NCI-H526 (cell line): ENCODE measurements around the gene NUP50.

Experiments
- DNase-seq, 2 experiments: peaks; one replicate each; lab custom pipeline; 2025; lab: John Stamatoyannopoulos, UW

NUP50 gene

GRCh38 chr22:45163451-45164269 is at the start of gene NUP50:
Gene NUP50 (plus strand): TSS chr22:45163925. CDS start chr22:45168178, 4,253 bp downstream.
- DNase-seq = peak; percentile 72 to 95

GRCh38 chr22:45120440-45120839 is 43.3 kb upstream of the NUP50 start:
- no peak for DNase-seq

GRCh38 chr22:45120931-45121330 is 42.8 kb upstream of the NUP50 start:
- no peak for DNase-seq

- DNase-seq = no peak
Observed at GRCh38 chr22:45124176-45124847, 39.4 kb upstream of the NUP50 start.

GRCh38 chr22:45125188-45125587 is 38.5 kb upstream of the NUP50 start:
- DNase-seq = no peak

GRCh38 chr22:45127866-45128265 is 35.9 kb upstream of the NUP50 start:
- no peak for DNase-seq

GRCh38 chr22:45129703-45130524 is 33.8 kb upstream of the NUP50 start:
- DNase-seq = no peak

- DNase-seq = no peak
Observed at GRCh38 chr22:45130891-45131290, 32.8 kb upstream of the NUP50 start.

- no peak for DNase-seq
Observed at GRCh38 chr22:45131749-45132148, 32.0 kb upstream of the NUP50 start.

- no peak for DNase-seq
Observed at GRCh38 chr22:45134313-45134712, 29.4 kb upstream of the NUP50 start.

GRCh38 chr22:45136594-45136993 is 27.1 kb upstream of the NUP50 start:
- no peak for DNase-seq

- DNase-seq = no peak
Observed at GRCh38 chr22:45139693-45140092, 24.0 kb upstream of the NUP50 start.

- DNase-seq = no peak
Observed at GRCh38 chr22:45142376-45142775, 21.3 kb upstream of the NUP50 start.

GRCh38 chr22:45144916-45145315 is 18.8 kb upstream of the NUP50 start:
- DNase-seq = no peak

GRCh38 chr22:45149671-45150070 is 14.1 kb upstream of the NUP50 start:
- no peak for DNase-seq

GRCh38 chr22:45150139-45150538 is 13.6 kb upstream of the NUP50 start:
- no peak for DNase-seq

GRCh38 chr22:45151503-45151902 is 12.2 kb upstream of the NUP50 start:
- no peak for DNase-seq

- no peak for DNase-seq
Observed at GRCh38 chr22:45154383-45154782, 9.3 kb upstream of the NUP50 start.

GRCh38 chr22:45155050-45155840 is 8.5 kb upstream of the NUP50 start:
- no peak for DNase-seq

GRCh38 chr22:45157907-45158306 is 5.8 kb upstream of the NUP50 start:
- DNase-seq = no peak

- no peak for DNase-seq
Observed at GRCh38 chr22:45159652-45160462, 3.9 kb upstream of the NUP50 start.
